Right lobe of liver (tissue), 6 donors: ENCODE measurements around the gene MAGI1. TPM values are rescaled to one million over a fixed set of nuclear protein-coding genes. Genes with fewer than 3 reads are reported as not detected.

Experiments
- ATAC-seq, 4 donors: fragments of 200-7000 bp; cut with Tn5 transposase; one replicate each; pipeline ENCODE4 v1.9.1; 2020; ENCODE audit warnings: mild to moderate bottlenecking in 4 of 4, moderate library complexity in 4 of 4
- DNase-seq, 3 donors: peaks; one replicate each; pipeline ENCODE4 v3.0.0-alpha.2; 2020
- H3K27ac ChIP-seq, 3 donors: fragments of 200-600 bp; one replicate each; pipeline ENCODE4 v1.8.0; 2022
- H3K27me3 ChIP-seq, 2 donors: fragments of 200-600 bp; one replicate each; pipeline ENCODE4 v1.8.0; 2022
- H3K36me3 ChIP-seq, 4 donors: fragments of 200-600 bp; sonication (generic) in 1 of 4; one replicate each; pipeline versions ENCODE4 v1.5.1 to v1.8.0; 2017 to 2022; ENCODE audit warnings: control low read depth in 1 of 4
- H3K4me1 ChIP-seq, 4 donors: fragments of 200-600 bp; sonication (generic) in 1 of 4; one replicate each; pipeline versions ENCODE4 v1.5.1 to v1.8.0; 2017 to 2022; ENCODE audit warnings: control low read depth in 1 of 4
- H3K4me3 ChIP-seq, 3 donors: fragments of 200-600 bp; one replicate each; pipeline ENCODE4 v1.8.0; 2022
- H3K9me3 ChIP-seq, 4 donors: fragments of 200-600 bp; sonication (generic) in 1 of 4; one replicate each; pipeline versions ENCODE4 v1.5.1 to v1.8.0; 2017 to 2022; ENCODE audit warnings: control low read depth in 1 of 4
- CTCF ChIP-seq, 4 donors: fragments of 200-600 bp in 3 of 4; fragments of 450-650 bp in 1 of 4; IDR thresholded peaks; one replicate each; pipeline versions ENCODE4 v1.5.1 to v1.8.0; 2016 to 2022; ENCODE audit warnings: antibody characterized with exemption in 4 of 4, mild to moderate bottlenecking in 2 of 4
- POLR2A ChIP-seq: fragments of 450-650 bp; IDR thresholded peaks from one replicate; pipeline ENCODE4 v1.6.1; 2017; ENCODE audit warnings: antibody characterized with exemption, mild to moderate bottlenecking
- WGBS: methylation state at CpG from one replicate; pipeline ENCODE4 v1.1.6; 2018; ENCODE audit warnings: low coverage, low lambda C conversion rate; ENCODE audit not compliant: insufficient coverage; ENCODE audit errors: missing lambda C conversion rate; 5-methylcytosine and 5-hydroxymethylcytosine counted together
- intact Hi-C, 2 donors: fragments of 100-400 bp; cut with DNase I; formaldehyde crosslinking; loops; one replicate each; pipeline versions ENCODE4 v1.11.2 to v1.14.1; 2022
- total RNA-seq, 6 experiments: library from RNA; depleted of rRNA in 2 of 6; stranded (reverse); fragments of >200 nt in 2 of 6; fragmentation: NEBNext Ultra II Directional in 3 of 6; extraction: Animal tissue kit (Norgen Biotek cat#: 25700) in 3 of 6; gene quantifications; one replicate each; pipeline versions ENCODE4 v1.1.0 to v1.2.4, GENCODE V29; 2016 to 2023
- donor health status: DM: no; HTN: yes; CAD: no.
- donor health status: DM: no; HTN: no; CAD: no.
- donor health status: DM: no; HTN: no; CAD: no.
- donor health status: DM: no; HTN: yes; CAD: no.
- donor health status: DM: no; HTN: yes; CAD: no.

The MAGI1 gene
- total RNA-seq, 6 experiments from 2014 or later, result 22.6 to 37.7 (median 26.9) TPM

DNA sequence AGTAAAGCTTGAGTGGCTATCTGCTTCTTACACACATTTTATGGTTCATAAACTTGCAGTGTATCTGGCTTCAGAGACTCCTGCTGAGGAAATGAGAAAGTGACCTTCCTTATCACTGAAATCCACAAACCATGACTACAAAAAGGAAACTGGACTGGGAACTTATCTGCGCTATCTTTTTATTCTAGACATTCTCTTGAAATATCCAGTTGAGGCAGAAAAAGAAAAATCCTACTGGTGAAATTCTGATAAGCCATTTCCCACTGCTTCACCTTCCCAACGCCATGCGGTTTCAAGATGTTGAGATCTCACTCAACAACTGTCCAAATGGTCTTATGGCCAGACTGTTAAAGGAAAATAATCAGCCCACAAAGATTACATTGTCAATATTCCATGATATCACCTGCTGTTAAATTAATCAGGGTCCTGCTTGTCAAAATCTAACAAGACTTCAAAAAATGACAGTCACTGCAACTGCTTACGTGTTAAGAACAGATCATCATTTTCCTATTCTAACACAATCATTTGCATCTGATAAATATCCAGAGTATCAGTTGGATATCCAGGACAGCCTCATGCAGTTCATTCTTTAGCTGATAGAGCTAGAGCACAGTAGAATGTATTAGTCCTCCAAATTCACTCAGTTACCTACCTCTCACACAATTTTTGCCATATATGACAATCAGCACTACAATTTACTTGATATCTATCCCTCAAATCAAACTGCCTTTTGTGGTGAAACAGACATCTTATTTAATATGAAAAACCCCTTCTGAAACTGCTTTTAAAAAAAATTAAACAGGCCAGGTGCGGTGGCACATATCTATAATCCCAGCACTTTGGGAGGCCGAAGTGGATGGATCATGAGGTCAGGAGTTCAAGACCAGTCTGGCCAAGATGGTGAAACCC is 538.1 kb downstream of the MAGI1 start:
- no peaks in the 10 kb centered on the region for H3K27me3 ChIP-seq
- no peak overlapping the region for H3K27ac ChIP-seq
- TF ChIP-seq POLR2A (no peak), CTCF (IDR thresholded peaks at IDR 0.05) (no peak)

DNA sequence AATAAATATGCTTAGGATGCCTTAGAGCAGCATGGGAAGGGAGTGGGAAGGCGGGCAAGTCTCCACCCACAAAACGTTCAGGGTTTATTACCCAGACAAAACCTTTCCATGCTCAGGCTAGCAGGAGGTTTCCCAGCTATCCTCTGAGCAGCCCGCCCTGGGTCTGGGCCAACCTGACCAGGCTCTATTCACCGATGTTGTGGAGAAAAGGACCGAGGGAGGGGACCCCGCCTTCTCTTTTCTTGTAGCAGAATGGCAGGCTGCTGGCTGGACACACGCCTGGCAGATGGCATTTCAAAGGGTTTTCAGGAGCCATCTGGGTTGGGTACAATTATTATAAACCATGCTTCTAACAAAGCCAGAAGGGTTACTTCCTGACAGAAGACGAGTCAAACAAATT is 540.9 kb downstream of the MAGI1 start:
- H3K27me3 ChIP-seq, result no peaks in the 10 kb centered on the region
- TF ChIP-seq CTCF (IDR thresholded peaks at IDR 0.05) (no peak), POLR2A (no peak)
- no peak overlapping the region for H3K27ac ChIP-seq
- intact Hi-C loops, result no loop called here
- ATAC-seq (no peak), DNase-seq (no peak)
- H3K4me3 ChIP-seq, result no peak overlapping the region
- WGBS, result 76% methylated on average over 7 of the region's 8 CpGs
- H3K36me3 ChIP-seq, result no peaks in the 10 kb centered on the region
- no peaks in the 10 kb centered on the region for H3K4me1 ChIP-seq
- no peaks in the 10 kb centered on the region for H3K9me3 ChIP-seq

More for the DNA sequence above, 538.1 kb downstream of the MAGI1 start:
- WGBS, result 83% methylated on average over 6 of the region's 6 CpGs
- no peaks in the 10 kb centered on the region for H3K4me1 ChIP-seq
- DNase-seq (no peak), ATAC-seq (no peak)
- no peaks in the 10 kb centered on the region for H3K9me3 ChIP-seq
- intact Hi-C loops, result no loop called here
- H3K4me3 ChIP-seq, result no peak overlapping the region
- H3K36me3 ChIP-seq, result no peaks in the 10 kb centered on the region

- 78% methylated on average over 2 of the region's 2 CpGs for WGBS
- ATAC-seq (no peak), DNase-seq (no peak)
- Histone ChIP-seq H3K36me3 (no peaks in the 10 kb centered on the region), H3K4me3 (no peak overlapping the region), H3K4me1 (no peaks in the 10 kb centered on the region), H3K27ac (no peak overlapping the region), H3K9me3 (no peaks in the 10 kb centered on the region), H3K27me3 (no peaks in the 10 kb centered on the region)
- intact Hi-C loops, result no loop called here
- TF ChIP-seq CTCF (IDR thresholded peaks at IDR 0.05), result no peak
Measured at GRCh38 chr3:65497236-65497635, 541.5 kb downstream of the MAGI1 start.

DNA sequence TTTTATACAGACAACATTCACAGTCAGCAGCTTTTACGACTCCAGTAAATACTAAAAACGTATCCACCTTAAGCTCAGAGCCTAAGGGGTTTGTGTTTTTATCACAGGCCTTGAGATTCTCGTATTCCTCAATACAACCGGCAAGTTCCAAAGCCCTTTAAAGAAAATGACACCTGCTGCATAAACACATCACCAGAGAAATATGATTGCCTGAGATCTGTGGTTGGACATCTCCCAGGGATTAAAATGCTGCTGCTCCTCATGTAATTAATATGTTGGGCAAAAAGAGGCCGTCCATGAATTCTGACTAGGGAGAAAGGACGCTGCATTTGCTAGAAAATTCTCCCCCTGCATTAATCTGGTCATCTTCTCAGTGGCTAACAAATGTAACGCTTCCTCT is 544.8 kb downstream of the MAGI1 start:
- Histone ChIP-seq H3K27me3 (no peaks in the 10 kb centered on the region), H3K4me1 (no peaks in the 10 kb centered on the region), H3K9me3 (no peaks in the 10 kb centered on the region), H3K36me3 (no peaks in the 10 kb centered on the region), H3K27ac (no peak overlapping the region), H3K4me3 (no peak overlapping the region)
- ATAC-seq (no peak), DNase-seq (no peak)
- WGBS, result 94% methylated on average over 5 of the region's 7 CpGs
- intact Hi-C loops, result no loop called here
- no peak for TF ChIP-seq CTCF (IDR thresholded peaks at IDR 0.05)
- TF ChIP-seq POLR2A, result no peak
